ENCODE measurements around the gene HACL1. TPM values are rescaled to one million over a fixed set of nuclear protein-coding genes. Genes with fewer than 3 reads are reported as not detected.

HACL1 gene
- total and polyA plus RNA-seq, 10 of the 15 experiments (the other 5 are each of a cell fraction or from before 2014, with no cell fraction given), result 19.4 to 48.7 (median 30.1) TPM

- TF ChIP-seq CUX1 (IDR thresholded peaks at IDR 0.05; ENCODE audit: insufficient replicate concordance, low read depth, low read length), result no peak
- TF ChIP-seq PKNOX1 (IDR thresholded peaks at IDR 0.05), result peak; percentile 96
- TF ChIP-seq FOS (IDR thresholded peaks at IDR 0.05; ENCODE audit: borderline replicate concordance, extremely low read depth, insufficient read length), result no peak
- TF ChIP-seq ZNF592 (IDR thresholded peaks at IDR 0.05), result no peak
- no peak for TF ChIP-seq E2F8 (IDR thresholded peaks at IDR 0.05; ENCODE audit: low read depth, partially characterized antibody)
- no peak for TF ChIP-seq YY1 (IDR thresholded peaks at IDR 0.05; ENCODE audit: low read depth, low read length)
- no peak for TF ChIP-seq IRF5 (IDR thresholded peaks at IDR 0.05; ENCODE audit: borderline replicate concordance)
- no peak for TF ChIP-seq EZH2 (IDR thresholded peaks at IDR 0.05; ENCODE audit: borderline replicate concordance, control insufficient read depth, low read depth, low read length)
- TF ChIP-seq CHD2 (IDR thresholded peaks at IDR 0.05; ENCODE audit: borderline replicate concordance, low read depth, low read length), result no peak
- TF ChIP-seq SMC3 (IDR thresholded peaks at IDR 0.05; ENCODE audit: borderline replicate concordance, low read length), result no peak
- no peak for TF ChIP-seq GABPA (IDR thresholded peaks at IDR 0.05; ENCODE audit: low read depth)
- TF ChIP-seq KAT2A (conservative IDR thresholded peaks at IDR 0.05; ENCODE audit: control insufficient read depth, low read depth, low read length), result no peak
- peak; percentile 43 for TF ChIP-seq RUNX3 (IDR thresholded peaks at IDR 0.05; ENCODE audit: low read length)
- TF ChIP-seq TCF3 (IDR thresholded peaks at IDR 0.05; ENCODE audit: borderline replicate concordance, insufficient read depth, low read depth, low read length), result no peak
These were observed 29.4 kb upstream of the HACL1 start (continued) for GRCh38 chr3:15630646-15631350.

Data from GM12878 (cell line).